Activated naive CD8-positive, alpha-beta T cell treated with anti-CD3 and anti-CD28 coated beads, Interleukin-2, amount 50 U/mL, for 24 hours (primary cell): ENCODE results near the gene KCTD19.

Source experiments
- ATAC-seq: fragments of 150-1000 bp; cut with Tn5 transposase; one replicate; pipeline ENCODE4 v1.10.0; 2021
- DNase-seq: peaks from one replicate; pipeline ENCODE4 v3.0.0; 2021
- H3K27ac Mint-ChIP-seq: one replicate; pipeline ENCODE4 v1.8.0; 2021; ENCODE audit warnings: mild to moderate bottlenecking, mixed read lengths
- H3K27me3 Mint-ChIP-seq: one replicate; pipeline ENCODE4 v1.8.0; 2021; ENCODE audit warnings: mixed read lengths
- H3K36me3 Mint-ChIP-seq: one replicate; pipeline ENCODE4 v1.8.0; 2021; ENCODE audit warnings: low read depth, mixed read lengths
- H3K4me1 Mint-ChIP-seq: one replicate; pipeline ENCODE4 v1.8.0; 2021; ENCODE audit warnings: mixed read lengths
- H3K4me3 Mint-ChIP-seq: one replicate; pipeline ENCODE4 v1.8.0; 2021; ENCODE audit warnings: mild to moderate bottlenecking, moderate library complexity, mixed read lengths
- H3K9me3 Mint-ChIP-seq: one replicate; pipeline ENCODE4 v1.8.0; 2021; ENCODE audit warnings: mixed read lengths

KCTD19 gene

DNA sequence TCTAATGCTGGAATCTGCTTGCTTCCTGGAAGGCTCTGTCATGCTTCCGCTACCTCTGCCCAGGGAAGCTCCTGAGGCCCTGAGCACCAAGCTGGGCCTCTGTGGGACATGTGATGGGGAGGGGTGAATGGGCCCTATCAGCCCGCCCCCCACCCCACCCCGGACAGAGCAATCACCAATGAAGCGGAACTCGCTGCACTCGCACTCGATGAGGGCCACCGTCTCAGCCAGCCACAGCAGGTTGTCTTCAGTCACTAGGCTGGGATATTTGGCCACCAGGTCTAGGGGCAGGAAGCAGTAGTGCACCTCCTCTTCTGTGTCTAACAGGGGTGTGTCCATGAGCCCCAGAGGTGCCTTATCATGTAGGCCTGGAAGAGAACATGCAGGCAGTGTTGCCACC is 23.6 kb downstream of the KCTD19 start:
- no peak overlapping the region for H3K27ac Mint-ChIP-seq
- H3K36me3 Mint-ChIP-seq, result no peaks in the 10 kb centered on the region
- no peak for ATAC-seq
- no peaks in the 10 kb centered on the region for H3K4me1 Mint-ChIP-seq
- H3K27me3 Mint-ChIP-seq, result peaks cover 6% of the 10 kb centered on the region
- no peak for DNase-seq
- no peaks in the 10 kb centered on the region for H3K9me3 Mint-ChIP-seq
- H3K4me3 Mint-ChIP-seq, result no peak overlapping the region

DNA sequence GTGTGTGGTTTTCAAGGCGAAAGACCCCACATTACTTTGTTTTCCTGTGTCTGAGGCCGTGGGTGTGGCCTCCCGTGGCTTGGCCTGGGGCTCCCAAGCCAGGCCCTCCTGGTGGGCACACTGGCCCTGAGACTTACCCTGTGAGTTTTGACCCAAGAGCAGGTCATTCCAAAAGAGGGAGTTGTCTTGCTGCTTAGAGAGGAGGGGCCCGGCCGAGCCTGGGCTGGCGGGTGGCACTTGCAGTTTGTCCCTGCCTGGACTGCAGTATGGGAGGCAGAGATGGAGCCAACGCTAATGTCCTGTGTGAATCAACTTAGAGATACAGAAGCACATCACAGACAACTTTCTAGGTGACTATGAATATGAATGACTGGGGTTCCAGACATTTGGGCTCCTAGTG is 24.5 kb downstream of the KCTD19 start:
- peaks cover 6% of the 10 kb centered on the region for H3K27me3 Mint-ChIP-seq
- ATAC-seq, result no peak

DNA sequence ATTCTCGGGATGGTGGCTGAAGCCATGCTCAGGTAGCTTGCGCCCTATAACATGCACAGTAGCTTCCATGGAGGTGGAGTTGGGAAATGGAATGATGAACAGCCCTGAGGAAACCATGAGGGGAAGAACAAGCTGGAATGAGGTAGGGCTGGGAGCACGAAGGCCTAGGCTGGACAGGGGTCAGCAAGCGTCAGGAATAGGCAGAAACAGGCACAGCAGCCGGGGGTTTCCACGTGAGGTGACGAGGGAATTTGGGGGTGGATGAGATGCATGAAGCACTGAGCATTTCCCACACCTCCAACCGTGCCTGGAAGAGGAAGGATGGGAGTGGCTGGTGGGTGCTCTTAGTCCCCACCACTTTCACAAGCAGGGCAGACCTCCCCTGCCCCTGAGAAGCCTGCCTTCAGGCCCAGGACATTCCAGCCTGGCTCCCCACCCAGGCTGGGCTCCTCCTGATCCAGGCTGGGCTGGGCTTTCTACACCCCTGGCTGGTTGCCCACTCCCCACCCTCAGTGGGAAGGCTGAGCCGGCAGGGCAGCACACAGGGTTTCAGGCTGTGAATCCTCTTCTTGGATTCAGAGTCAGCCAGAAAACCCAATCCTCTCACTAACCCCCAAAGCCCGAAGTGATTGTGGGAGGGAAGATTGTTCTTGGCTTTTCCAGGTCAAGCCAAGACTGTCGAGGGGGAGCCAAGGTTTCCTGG is 25.3 kb downstream of the KCTD19 start:
- Mint-ChIP-seq H3K4me1 (no peaks in the 10 kb centered on the region), H3K9me3 (no peaks in the 10 kb centered on the region), H3K27me3 (peaks cover 4% of the 10 kb centered on the region), H3K36me3 (no peaks in the 10 kb centered on the region), H3K27ac (no peak overlapping the region), H3K4me3 (no peak overlapping the region)
- ATAC-seq, result no peak
- no peak for DNase-seq

More for the DNA sequence above, 24.5 kb downstream of the KCTD19 start:
- Mint-ChIP-seq H3K4me1 (no peaks in the 10 kb centered on the region), H3K36me3 (no peaks in the 10 kb centered on the region), H3K4me3 (no peak overlapping the region), H3K9me3 (no peaks in the 10 kb centered on the region), H3K27ac (no peak overlapping the region)
- no peak for DNase-seq

DNA sequence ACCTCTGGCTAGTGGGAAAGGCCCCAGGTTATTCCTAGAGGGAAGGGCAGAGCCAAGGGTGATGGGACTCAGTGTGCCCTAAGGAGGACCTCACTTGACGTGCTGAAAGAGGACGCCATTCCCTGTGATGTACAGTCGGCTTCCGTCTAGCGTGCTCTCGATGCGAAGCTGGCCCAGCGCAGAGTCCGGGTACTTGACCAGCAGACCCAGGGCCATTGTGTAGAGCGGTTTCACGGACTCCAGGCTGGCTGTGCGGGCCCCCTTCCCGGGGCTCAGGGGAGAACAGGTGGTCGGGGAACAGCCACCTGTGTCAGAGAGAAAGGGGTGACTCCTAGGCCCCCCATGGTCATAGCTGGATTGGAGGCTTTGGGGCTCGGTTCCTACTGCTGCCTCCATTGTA is 27.3 kb downstream of the KCTD19 start:
- H3K9me3 Mint-ChIP-seq, result no peaks in the 10 kb centered on the region
- ATAC-seq (no peak), DNase-seq (no peak)
- H3K36me3 Mint-ChIP-seq, result no peaks in the 10 kb centered on the region
- H3K27me3 Mint-ChIP-seq, result peaks cover 4% of the 10 kb centered on the region
- H3K4me3 Mint-ChIP-seq, result no peak overlapping the region
- no peak overlapping the region for H3K27ac Mint-ChIP-seq
- H3K4me1 Mint-ChIP-seq, result no peaks in the 10 kb centered on the region

DNA sequence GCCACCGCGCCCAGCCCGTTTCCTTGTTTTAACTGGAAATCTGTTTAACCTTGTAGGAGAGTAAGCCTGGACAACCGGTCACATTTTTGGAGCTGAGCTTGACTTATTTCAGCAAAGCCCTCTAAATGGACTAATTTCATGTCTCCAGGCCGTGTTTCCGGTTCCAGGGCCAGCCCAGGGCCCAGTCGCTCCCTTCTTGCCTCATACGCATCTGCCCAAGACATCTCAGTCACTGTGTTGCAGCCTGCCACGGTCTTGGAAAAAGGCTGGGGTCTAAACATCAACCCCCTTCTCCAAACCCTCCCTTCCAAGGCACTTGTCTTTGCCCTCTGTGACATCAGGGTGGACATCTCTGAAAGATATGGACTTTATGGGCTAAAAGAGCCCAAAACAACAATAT is 28.3 kb downstream of the KCTD19 start:
- no peaks in the 10 kb centered on the region for H3K36me3 Mint-ChIP-seq
- H3K27ac Mint-ChIP-seq, result no peak overlapping the region
- DNase-seq (no peak), ATAC-seq (no peak)
- H3K4me3 Mint-ChIP-seq, result no peak overlapping the region
- no peaks in the 10 kb centered on the region for H3K4me1 Mint-ChIP-seq
- H3K9me3 Mint-ChIP-seq, result no peaks in the 10 kb centered on the region
- peaks cover 4% of the 10 kb centered on the region for H3K27me3 Mint-ChIP-seq

DNA sequence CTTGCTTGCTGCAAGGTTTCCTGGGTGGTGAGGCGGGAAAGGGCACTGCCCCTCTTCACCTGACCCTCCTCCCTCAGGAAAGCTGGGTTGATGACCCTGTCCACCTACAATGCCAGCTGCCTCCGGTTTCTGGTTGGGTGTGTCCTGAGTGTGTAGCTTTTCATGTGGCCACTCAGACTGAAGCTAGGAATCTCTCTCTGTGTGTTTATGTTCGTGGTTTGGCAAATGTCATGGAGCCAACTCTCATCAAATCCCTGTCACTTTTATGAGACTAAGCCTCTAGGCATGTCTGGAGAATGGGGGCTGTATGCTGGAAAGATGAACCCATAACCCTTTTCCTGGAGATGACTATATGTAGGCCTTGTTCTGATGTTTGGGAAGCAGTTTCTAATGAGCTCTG is 30.1 kb downstream of the KCTD19 start:
- Mint-ChIP-seq H3K9me3 (no peaks in the 10 kb centered on the region), H3K27me3 (peaks cover 4% of the 10 kb centered on the region), H3K36me3 (no peaks in the 10 kb centered on the region), H3K27ac (no peak overlapping the region), H3K4me3 (no peak overlapping the region), H3K4me1 (no peaks in the 10 kb centered on the region)
- DNase-seq (no peak), ATAC-seq (no peak)

DNA sequence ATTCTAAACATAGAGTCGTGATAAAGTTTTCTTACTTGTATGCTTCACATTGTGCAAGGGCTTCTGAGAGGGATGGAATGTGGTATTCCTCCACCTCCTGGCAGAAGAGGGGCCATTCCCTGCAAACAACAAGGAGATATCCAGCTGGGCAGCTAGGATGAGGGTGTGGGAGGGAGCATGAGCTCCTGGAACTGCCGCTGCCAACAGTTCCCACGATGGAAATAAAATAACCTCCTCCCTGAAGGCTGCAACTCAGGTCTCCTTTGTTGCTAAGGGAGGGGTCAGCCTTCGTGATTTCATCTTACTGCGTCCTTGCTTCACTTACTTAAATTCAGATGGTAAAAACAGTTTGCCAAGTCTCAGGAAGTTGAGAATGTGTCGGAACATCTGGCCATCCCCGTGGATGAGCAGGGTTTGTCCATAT is 31.6 kb downstream of the KCTD19 start:
- DNase-seq (no peak), ATAC-seq (no peak)
- Mint-ChIP-seq H3K4me3 (no peak overlapping the region), H3K27me3 (peaks cover 2% of the 10 kb centered on the region), H3K9me3 (no peaks in the 10 kb centered on the region), H3K36me3 (no peaks in the 10 kb centered on the region), H3K4me1 (peaks cover 5% of the 10 kb centered on the region), H3K27ac (no peak overlapping the region)

DNA sequence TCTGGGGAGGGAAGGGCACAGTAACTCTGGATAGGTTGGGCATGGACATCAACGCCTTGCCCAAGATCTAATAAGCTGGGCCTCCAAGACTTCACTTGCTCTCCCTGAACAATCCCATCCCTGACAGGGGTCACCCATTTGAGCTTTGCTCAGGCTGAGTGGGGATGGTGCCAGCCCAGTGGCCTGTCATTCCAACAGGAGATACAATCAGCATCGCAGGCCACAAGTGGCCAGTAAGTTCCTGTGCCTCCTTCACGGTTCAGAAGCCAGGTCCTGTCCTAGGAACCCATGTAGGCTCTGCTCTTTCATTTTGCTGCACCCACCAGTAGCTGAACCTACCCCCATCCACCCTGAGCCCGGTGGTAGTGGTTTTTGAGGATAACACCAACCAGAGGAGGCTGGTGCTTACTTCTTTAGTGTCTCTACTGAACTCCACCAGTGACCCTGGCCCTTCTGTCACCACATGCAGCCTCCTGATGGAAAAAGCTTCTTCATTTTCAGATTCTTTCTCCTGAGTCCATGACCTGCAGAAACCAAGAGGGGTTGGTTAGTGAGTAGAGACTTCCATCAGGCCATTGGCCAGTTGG is 32.3 kb downstream of the KCTD19 start:
- Mint-ChIP-seq H3K27me3 (peaks cover 2% of the 10 kb centered on the region), H3K36me3 (no peaks in the 10 kb centered on the region), H3K4me1 (peaks cover 11% of the 10 kb centered on the region), H3K4me3 (no peak overlapping the region), H3K27ac (no peak overlapping the region), H3K9me3 (no peaks in the 10 kb centered on the region)
- ATAC-seq (no peak), DNase-seq (no peak)

DNA sequence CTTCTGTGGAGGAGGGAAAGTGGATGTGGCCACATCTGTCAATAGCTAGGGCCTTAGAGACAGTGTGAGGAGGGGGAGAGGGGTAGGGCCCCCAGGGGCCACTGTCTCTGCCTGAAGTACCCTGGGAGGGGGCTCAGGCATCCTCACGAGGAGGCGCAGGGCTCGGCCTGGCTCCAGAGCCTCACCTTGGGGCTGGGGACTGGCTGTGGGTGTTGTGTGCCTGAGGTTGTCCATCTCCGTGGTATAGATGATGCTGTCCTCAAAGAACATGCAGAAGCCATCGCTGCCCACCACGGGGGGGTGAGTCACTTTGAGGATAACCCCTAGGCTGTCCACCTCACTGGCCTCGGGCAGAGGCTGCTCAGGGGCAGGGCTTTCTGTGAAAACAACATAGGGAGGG is 35.1 kb downstream of the KCTD19 start:
- no peak overlapping the region for H3K4me3 Mint-ChIP-seq
- H3K27me3 Mint-ChIP-seq, result no peaks in the 10 kb centered on the region
- peaks cover 11% of the 10 kb centered on the region for H3K4me1 Mint-ChIP-seq
- H3K9me3 Mint-ChIP-seq, result no peaks in the 10 kb centered on the region
- no peak overlapping the region for H3K27ac Mint-ChIP-seq
- H3K36me3 Mint-ChIP-seq, result no peaks in the 10 kb centered on the region
- DNase-seq (no peak), ATAC-seq (no peak)

DNA sequence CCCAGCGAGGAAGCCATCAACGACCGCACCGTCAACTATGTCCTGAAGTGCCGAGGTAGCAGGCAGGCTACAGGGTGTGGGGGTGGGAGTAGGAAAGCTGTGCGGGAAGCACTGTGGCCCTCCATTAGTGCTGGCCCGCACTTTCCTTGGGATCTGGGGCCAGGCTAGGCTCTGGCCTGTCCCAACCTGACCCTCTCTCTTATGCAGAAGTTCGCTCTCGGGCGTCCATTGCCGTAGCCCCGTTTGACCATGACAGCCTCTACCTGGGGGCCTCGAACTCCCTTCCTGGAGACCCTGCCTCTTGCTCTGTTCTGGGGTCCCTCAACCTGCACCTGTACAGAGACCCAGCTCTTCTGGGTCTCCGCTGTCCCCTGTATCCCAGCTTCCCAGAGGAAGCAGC is 38.6 kb downstream of the KCTD19 start:
- Mint-ChIP-seq H3K27me3 (no peaks in the 10 kb centered on the region), H3K4me3 (no peak overlapping the region), H3K27ac (no peak overlapping the region), H3K9me3 (no peaks in the 10 kb centered on the region), H3K4me1 (peaks cover 11% of the 10 kb centered on the region), H3K36me3 (peaks cover 4% of the 10 kb centered on the region)
- ATAC-seq (no peak), DNase-seq (no peak)

DNA sequence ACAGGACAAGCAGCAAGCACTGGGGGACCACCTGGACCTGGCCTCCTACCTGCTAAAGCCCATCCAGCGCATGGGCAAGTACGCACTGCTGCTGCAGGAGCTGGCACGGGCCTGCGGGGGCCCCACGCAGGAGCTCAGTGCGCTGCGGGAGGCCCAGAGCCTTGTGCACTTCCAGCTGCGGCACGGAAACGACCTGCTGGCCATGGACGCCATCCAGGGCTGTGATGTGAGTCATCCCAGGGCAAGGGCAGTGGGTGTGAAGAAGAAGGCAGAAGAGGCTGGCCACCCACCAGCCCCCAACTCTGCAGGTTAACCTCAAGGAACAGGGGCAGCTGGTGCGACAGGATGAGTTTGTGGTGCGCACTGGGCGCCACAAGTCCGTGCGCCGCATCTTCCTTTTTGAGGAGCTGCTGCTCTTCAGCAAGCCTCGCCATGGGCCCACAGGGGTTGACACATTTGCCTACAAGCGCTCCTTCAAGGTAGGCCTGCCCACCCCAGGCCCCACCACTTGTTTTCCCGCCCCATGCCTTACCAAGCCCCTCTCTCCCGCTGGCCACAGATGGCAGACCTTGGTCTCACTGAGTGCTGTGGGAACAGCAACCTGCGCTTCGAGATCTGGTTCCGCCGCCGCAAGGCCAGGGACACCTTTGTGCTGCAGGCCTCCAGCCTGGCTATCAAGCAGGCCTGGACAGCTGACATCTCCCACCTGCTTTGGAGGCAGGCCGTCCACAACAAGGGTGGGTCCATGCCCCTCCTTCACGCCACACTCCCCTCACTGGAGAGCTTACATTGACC is 39.9 kb downstream of the KCTD19 start:
- Mint-ChIP-seq H3K36me3 (peaks cover 4% of the 10 kb centered on the region), H3K4me1 (peaks cover 11% of the 10 kb centered on the region), H3K27ac (no peak overlapping the region), H3K27me3 (no peaks in the 10 kb centered on the region), H3K9me3 (no peaks in the 10 kb centered on the region), H3K4me3 (no peak overlapping the region)
- no peak for DNase-seq
- ATAC-seq, result no peak

DNA sequence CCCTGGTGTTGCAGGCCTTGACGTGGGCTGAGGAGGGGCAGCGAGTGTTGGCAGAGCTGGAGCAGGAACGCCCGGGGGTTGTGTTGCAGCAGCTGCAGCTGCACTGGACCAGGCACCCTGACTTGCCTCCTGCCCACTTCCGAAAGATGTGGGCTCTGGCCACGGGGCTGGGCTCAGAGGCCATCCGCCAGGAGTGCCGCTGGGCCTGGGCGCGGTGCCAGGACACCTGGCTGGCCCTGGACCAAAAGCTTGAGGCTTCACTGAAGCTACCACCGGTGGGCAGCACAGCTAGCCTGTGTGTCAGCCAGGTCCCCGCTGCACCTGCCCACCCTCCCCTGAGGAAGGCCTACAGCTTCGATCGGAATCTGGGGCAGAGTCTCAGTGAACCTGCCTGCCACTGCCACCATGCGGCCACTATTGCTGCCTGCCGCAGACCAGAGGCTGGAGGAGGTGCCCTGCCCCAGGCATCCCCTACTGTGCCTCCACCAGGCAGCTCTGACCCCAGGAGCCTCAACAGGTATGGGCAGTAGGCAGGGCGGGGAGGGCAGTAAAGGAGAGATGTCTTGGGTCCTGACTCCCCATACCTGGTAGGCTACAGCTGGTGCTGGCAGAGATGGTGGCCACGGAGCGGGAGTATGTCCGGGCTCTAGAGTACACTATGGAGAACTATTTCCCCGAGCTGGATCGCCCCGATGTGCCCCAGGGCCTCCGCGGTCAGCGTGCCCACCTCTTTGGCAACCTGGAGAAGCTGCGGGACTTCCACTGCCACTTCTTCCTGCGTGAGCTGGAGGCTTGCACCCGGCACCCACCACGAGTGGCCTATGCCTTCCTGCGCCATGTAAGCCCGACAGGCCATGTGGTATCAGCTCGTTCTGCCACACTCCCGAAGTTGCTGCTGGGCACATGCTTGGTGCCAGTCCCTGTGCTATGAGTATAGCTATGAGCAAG is 41.6 kb downstream of the KCTD19 start:
- H3K36me3 Mint-ChIP-seq, result peaks cover 4% of the 10 kb centered on the region
- peaks cover 7% of the 10 kb centered on the region for H3K4me1 Mint-ChIP-seq
- H3K4me3 Mint-ChIP-seq, result no peak overlapping the region
- DNase-seq (no peak), ATAC-seq (no peak)
- H3K9me3 Mint-ChIP-seq, result no peaks in the 10 kb centered on the region
- H3K27me3 Mint-ChIP-seq, result no peaks in the 10 kb centered on the region
- no peak overlapping the region for H3K27ac Mint-ChIP-seq

DNA sequence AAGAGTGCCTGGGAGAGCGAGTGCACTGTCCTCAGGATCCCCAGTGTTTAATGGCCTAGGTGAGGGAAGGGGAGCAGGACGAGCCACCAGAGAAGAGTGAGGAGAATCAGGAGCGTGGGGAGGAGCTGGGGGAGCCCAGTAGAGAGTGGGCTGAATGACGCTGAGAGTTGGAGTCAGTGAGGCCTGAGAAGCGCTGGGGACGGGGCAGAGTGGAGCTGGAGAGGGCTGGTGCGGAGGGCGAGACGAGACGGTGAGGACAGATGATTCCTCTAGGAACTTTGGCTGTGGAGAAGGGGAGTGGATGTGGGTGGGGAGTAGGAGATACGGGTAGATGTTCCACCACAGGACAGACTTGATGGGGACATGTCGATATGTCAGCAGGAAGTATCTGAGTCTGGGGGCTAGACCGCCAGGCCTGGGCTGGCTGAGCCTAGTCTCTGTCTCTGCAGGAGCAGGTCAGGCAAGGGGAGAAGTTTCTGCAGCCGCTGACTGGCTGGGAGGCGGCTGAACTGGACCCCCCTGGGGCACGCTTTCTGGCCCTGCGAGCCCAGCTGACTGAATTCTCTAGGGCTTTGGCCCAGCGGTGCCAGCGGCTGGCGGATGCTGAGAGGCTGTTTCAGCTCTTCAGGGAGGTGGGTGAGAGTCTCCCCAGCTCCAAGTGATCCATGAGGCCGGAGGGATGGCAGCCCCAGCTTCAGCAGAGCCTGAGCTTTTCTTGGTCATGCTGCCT is 42.5 kb downstream of the KCTD19 start:
- Mint-ChIP-seq H3K4me1 (peaks cover 2% of the 10 kb centered on the region), H3K36me3 (peaks cover 4% of the 10 kb centered on the region), H3K9me3 (no peaks in the 10 kb centered on the region), H3K27me3 (no peaks in the 10 kb centered on the region), H3K4me3 (no peak overlapping the region), H3K27ac (no peak overlapping the region)
- ATAC-seq, result no peak
- DNase-seq, result no peak
